ENCODE measurements around the gene OGFOD2.

GRCh38 chr12:122928404-122929147 lies 46.5 kb upstream of the OGFOD2 start:
- TF ChIP-seq CTCF (IDR thresholded peaks at IDR 0.05) (no peak), POLR2A (IDR thresholded peaks at IDR 0.05) (no peak)

Data from heart left ventricle (tissue), 13 donors.